NK-92 (cell line): Measurements from ENCODE around the gene TFPI2.

Experiments
- DNase-seq: peaks from one replicate; lab custom pipeline; 2025; ENCODE audit not compliant: unreplicated experiment; lab: John Stamatoyannopoulos, UW

The TFPI2 gene

DNA sequence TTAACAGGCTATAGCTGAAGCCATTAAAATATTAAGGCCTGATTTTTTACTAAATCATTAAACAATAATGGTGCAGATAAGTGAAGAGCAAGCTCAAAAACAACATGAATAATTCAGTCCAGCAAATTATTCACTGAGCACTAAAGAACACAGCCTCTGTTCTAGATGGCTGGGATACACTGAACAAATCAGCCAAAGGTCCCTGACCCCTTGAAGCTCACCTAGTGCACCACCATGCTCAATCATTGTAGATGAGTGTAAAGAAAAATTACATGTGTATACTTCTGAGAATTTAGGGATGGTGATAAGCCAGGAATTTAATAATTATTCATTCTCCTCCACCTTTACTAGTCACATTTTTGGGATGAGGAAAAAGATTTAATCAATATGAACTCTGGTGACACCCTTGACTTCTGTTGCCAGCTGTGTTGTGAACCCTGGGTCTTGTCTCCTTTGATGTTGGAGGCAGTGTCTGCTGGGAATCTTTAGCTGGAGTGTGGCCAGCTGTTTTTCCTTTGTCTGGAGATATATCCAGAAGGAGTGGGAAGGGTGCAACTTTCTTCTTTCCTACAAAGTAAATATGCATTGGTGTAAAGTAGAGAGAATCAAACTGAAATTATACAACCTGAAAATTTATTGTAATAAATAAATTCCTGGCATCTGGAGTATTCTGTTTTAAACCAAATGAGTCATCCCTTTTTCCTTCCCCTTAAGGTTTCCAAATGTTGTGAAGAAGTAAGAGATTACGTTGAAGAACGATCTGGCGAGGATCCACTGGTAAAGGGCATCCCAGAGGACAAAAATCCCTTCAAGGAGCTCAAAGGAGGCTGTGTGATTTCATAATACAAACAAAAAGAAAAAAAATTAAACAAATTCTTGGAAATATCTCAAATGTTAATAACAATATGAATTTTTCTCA lies 19.8 kb upstream of the TFPI2 start:
- DNase-seq = no peak

DNA sequence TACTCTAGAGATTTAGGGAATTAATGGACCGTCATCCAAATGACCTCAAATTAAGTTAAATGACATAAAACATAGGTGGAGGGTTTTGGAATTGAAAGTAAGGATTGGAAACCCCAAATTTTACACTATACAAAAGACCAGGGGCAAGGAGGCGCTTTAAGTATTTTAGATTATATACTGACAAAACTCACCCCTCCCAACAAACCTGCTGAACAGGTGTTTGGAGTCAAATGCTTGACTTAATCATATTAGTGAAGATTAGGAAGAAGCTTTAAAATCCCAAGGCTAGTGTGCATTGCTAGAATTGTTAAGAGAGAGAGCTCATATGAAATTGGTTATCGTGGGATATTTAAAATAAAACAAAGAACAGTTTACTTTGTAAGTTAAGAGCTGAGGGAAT lies 15.7 kb upstream of the TFPI2 start, which contains the start of gene GNGT1:
Gene GNGT1, plus strand, starts transcription at position 301 of the 400 bp plus-strand sequence. CDS start 180 bp downstream, outside the sequence.
- DNase-seq = no peak

DNA sequence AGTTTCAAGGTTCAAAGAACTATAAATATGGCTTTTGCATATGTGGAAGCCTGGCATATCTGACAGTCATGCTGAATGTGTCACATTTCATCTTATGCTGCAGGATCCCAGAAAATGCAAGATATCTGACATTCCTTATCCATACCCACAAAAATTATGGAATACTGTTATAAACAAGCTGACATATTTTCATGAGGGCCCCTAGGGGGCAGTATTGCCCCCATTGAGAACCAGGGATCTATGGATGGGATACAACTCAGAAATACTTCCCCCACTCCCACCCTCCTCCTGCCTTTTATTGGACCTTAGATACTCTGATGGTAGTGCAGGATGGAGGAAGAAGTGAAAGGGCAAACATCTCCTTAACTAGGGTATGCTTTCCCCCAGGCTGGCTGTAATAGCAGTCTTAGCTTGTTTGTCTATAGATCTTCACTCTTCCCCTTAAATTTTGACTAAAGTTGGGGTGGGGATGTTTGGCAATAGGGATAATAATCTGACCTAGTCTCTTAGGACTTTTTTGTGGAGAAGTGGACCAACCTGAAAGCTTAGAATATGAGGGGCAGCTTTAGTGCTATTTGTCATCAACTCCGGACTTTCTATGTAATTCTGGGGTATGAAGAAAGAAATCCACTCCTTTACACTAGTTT lies 12.3 kb upstream of the TFPI2 start:
- DNase-seq = no peak

DNA sequence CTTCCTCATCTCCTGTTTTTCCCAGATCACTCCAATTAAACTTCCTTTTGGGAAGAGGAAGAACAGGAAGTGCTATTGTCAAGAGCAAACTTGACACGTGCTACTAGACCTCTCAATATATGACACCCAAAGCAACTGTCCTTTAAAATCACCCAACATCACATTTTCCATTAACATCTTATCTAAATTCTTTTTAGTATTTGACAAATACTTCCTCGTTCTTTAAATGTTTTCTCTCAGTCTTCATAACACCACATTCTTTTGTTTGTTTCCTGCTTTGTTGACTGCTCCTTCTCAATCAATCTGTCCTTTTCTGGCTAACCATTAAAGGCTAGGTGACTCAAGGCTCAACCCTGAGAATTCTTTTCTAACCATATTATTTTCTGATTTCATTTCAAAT lies 7.1 kb upstream of the TFPI2 start:
- no peak for DNase-seq

DNA sequence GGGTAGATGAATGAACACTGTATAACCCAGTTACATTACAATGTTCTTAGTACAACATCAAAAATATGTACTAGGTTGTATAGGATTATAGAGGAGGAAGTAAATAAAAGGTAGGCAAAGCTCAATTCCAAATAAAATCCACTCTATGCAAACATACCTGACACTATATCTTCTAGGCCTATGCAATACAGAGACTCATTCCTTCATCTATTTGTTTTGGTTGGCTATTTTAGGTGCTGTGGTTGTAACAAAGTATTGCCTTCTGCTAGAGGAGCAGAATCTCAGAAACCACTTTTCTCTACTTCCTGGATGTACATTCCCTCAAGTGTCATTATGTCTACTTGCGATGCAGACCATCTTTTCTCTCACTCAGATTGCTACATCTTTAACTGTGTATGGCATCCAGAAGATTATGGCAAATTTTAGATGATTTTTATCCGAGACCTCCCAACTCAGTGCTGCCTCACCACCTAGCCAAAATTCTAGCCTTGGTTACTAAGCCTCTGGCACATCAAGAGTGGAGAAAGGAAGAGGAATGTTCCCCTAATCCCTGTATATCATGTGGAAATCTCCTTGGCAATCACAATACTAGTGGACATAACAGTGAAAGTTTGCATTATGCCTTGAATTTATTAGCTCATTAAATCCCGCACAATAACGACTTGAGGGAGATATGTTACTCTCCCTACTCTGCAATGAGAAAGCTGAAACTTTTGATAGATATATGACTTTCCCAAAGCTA lies 5.5 kb upstream of the TFPI2 start:
- no peak for DNase-seq

DNA sequence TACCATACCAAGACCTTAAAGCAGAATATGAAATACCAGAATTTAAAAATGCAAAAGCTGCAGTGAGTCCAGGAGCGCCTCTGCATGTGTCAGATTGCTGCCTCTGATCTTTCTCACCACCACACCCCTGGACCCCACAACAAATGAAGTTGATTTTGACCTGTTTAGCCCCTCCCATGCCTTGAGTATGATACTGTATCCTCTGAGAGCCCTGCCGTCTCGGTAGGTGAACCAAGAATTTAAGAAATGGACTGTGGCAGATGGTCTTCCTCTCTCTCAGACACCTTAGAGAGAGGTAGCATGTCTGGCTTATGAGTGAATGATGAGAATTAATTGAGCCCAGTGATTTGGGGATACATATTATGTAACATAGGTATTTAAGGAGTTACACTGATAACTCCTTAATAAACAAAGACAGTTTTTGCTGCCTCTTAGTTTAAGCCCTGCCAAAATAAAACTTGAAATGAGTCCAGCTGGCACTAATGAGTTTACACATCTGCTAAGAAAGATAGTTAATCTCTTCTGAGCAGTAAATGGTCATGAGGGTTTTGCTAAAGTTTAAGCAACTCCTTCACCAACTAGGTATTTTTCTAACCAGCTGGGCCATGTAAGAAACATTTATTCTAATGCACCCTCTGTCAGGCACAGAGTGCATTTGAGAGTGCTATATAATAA lies 4.5 kb upstream of the TFPI2 start:
- DNase-seq = no peak

DNA sequence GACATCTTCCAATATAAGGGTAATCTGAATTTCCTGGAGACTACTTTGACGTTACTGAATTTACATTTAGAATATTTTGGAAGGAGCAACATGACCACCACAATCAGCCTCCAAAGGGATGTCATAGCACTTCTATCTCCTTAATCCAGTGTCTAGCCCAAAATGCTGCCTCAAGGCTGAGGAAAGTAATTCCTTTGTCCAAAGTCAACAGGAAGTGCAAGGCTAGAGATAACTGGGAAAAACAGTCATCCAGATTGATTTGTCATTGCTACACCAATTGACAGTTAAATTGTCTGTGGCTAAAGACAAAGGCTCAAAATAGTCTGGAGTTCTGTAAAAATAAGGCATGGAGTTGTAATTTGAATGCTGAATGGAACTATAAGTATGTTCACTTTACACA lies 3.9 kb upstream of the TFPI2 start:
- no peak for DNase-seq

DNA sequence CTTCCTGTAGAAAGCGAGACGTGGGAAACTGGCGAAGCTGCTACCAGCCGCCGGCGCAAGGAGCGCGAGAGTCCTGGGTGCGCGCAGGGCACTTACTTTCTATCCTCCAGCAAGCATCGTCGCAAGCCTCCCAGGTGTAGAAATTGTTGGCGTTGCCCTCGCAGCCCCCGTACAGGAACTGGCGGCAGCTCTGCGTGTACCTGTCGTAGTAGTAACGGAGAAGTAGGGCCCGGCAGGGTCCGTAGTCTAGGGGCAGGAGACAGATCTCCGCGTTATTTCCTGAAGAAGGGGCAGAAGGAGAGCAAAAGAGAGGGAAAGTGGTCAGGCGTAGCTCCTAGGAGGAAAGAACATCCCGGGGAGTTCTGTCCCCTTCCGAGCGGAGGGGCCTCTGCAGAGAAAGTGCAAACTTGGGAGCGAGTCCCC lies 501 bp downstream of the TFPI2 start:
- DNase-seq = no peak

DNA sequence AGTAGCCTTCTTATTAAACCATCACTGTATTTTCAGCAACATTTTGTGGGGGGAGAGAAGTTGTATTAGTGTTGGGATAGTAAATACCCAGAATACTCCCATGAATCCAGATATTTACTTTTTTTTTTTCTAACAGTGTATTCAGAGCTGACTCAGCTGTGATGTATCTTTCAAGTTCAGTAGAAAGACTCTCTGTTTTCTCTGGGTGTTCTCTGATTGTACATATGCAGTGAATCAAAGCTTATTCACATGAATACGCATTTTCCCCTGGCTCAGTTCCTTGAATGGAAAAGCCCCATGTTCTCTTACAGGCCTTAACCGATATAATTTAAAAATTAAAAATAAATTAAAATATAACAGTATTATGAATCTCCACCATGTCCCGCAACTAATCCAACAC lies 1.3 kb downstream of the TFPI2 start:
- no peak for DNase-seq

DNA sequence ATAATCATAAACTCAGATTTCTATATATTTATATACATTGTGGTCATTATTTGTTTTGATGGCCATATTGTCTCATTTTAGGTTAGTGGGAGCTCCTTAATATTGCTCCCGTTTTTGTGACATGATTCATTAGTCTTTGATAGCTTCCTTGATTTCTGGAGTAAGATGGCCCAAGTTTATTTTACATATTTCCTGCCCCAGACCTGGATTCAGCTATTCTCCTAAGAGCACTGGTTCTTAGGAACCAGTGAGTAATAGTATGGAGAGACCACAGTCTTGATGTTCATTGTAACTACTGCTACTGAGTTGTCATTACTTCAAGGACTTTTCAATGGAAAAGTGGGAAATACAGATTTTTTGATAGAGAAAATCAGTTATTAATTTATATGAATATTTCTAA lies 6.0 kb downstream of the TFPI2 start:
- DNase-seq = no peak

DNA sequence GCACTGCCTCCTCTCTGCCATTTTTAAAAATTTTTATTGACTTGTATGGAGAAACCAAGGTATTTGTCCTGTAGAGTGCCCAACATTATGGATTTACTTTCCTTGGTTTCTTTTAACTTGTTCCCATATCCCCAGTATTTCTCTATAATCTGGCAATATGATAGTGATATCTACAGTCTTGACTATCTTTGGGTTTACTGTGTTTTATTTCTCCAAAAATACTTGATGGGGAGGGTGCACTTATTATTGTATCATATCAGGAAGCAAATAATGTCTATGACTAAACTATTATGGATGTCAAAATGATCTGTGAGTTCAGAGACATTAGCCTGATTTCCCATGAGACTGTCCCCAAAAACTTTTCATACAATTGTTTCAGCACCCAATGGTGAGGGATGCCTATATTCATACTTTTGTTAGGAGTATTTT lies 6.6 kb downstream of the TFPI2 start:
- no peak for DNase-seq

DNA sequence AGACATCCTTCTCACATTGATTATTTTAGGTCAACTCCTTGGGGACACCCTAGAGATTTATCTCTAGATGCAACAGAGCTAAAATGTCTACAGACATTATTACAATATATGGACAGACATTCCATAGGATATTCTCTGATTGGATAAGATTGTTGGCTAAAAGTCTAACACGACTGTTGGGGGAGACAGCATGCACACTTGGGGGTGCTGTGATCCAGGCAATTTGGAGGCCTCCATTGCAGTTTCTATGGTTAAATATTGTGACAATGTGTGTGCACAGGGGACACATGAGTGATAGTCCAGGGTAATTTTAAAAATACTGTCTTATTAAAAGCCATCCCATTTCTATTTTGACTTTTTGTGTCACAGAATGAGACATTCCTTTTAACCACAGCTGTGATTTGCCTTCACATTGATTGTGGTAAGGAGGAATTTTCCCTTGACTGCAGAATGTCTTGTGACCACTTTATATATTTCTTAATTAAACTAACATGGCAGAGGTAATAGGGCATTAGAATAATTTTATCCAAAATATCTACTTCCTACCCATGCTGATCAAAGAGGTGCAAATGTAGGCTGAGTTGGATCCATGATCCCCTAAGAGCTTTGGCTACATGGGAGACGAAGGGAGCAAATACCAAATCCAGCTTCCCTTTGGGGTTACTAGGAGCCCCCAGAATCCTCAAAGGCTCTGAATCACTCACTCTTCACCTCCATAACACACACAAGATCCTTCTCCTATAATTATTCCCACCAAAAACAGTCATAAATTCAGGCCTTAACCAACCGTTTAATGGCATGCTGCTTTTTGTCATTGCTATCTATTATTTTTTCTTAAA lies 7.3 kb downstream of the TFPI2 start:
- no peak for DNase-seq

DNA sequence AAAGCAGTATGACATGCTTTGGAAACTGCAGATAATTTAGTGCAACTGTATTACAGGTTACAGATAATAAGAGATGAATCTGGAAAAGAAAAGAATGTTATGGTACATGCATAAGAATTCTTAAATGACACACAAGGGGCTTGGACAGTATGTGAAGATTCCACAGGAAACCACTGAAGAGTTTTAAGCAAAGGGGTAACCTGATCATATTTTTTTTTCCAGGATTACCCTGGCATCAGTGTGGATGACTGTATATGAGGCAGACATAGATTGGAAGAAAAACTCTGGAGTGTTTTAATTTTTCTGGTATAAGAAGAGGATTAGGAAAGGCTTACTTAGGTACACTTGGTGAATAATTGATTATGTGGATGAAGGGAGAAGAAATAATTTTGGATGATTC lies 8.1 kb downstream of the TFPI2 start:
- no peak for DNase-seq

DNA sequence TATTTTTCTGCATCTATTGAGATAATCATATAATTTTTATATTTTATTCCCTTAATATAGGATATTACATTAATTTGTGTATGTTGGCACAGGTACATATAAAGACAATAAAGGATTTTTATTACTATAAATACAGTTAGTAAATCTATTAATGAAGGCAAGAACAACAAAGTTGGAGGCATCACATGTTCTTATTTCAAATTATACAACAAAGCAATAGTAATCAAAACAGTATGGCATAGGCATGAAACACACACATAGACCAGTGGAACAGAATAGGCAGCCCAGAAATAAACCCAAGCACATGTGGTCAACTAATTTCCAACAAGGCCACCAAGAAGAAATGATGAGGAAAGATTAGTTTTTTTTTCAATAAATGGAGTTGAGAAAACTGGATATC lies 11.2 kb downstream of the TFPI2 start:
- no peak for DNase-seq

DNA sequence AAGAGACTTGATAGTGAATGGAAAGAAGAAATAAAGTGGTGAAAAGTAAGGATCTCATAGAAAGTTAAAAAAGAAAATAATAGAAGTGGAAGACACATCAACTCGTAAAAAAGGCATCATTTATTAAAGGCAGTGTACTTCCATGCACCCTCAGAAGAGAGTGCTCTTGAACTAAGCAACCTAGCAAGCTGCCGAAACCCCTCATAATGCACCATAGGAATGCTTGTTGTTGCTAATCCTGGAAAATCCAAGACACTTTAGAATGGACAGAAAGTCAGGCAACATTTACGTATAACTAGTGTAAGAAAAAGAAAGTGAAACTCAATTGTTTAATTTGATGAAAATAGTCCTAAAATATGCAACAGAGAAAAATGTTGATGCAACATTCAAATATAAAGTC lies 12.8 kb downstream of the TFPI2 start:
- no peak for DNase-seq

DNA sequence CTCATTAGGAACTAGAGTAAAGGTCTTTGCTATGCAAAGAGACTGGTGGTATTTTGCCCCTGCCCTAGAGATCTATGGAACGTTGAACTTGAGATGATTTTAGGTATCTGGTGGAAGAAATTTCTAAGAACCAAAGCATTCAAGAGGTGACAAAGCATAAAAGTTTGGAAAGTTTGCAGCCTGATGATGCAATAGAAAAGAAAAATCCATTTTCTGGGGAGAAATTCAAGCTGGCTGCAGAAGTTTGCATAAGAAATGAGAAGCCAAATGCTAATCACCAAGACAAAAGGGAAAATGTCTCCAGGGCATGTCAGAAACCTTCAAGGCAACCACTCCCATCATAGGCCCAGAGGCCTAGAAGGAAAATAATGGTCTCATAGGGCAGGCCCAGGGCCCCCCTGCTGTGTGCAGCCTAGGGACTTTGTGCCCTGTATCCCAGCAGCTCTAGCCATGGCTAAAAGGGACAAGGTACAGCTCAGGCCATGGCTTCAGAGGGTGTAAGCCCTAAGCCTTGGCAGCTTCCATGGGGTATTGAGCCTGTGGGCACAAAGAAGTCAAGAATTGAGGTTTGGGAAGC lies 16.5 kb downstream of the TFPI2 start:
- no peak for DNase-seq

DNA sequence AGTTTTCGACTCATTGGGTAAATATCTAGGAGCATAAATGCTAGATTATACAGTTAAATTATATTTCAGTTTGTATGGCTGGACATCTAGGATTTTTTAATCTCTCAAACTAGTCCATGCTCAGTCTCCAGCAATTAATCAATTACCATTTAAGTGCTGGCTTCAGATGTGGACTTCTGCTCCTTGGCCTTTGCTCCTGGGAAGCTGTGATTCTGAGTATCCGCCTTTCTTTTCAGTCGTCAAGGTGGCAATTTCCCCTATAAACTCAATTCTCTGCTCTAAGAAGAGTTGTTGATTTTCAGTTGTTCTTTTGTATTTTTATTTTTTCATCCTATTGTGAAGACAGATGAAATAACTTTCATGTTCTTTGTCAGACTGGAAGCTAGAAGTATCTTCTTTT lies 23.7 kb downstream of the TFPI2 start:
- no peak for DNase-seq

DNA sequence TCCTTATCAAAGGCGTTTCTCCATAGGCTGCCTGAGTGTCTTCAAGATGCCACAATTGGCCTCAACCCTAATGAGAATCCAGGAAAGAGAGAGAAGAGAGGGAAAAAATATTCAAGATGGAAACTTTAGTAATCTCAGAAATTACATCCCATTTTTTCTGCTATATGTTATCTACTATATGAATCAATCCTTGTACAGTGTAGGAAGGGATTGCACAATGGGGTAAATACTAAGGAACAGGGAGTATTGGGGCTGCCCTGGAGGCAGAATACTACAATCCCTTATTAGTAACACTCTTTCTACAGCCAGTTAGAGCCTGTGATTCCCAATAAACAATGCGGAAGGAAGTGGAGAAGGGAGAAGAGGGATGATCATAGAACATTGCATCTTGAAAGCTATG lies 27.9 kb downstream of the TFPI2 start:
- no peak for DNase-seq

DNA sequence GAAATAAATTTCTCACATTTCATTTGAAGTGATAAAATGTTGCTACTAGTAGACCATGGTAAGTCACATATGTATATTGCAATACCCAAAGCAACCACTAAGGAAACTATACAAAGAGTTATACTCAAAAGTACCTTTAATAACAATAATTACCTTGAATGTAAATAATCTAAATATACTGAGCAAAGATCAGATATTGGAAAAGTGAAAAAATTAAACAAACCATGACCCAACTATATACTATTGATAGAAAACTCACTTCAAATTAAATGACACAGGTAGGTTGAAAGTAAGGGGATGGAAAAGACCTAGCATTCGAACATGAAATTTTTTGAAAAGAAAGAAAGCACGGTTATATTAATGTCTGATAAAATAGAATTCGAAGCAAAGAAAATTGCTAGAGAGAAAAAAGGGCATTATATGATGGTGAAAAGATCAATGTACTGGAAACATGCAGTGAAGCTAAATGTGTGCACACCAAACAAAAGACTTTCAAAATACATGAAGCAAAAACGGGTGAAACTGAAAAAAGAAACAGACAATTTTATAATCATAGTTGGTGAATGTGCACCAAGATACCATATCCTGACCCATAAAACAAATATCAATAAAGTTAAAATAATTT lies 29.1 kb downstream of the TFPI2 start:
- DNase-seq = no peak
